Neural cell (in vitro differentiated cells): ENCODE measurements around the gene TRAPPC10. TPM values are rescaled to one million over a fixed set of nuclear protein-coding genes. Genes with fewer than 3 reads are reported as not detected.

Experiments
- H2AFZ ChIP-seq: fragments of 200-600, 300-800 bp; sonication (generic), shearing (Covaris generic); 2 replicates; pipeline ENCODE4 v1.6.0; 2014; ENCODE audit warnings: low read depth, mild to moderate bottlenecking, antibody characterized with exemption, low read length, moderate library complexity
- H3F3A ChIP-seq: fragments of 200-600 bp; shearing (Covaris generic); 2 replicates; pipeline ENCODE4 v1.6.1; 2016; ENCODE audit warnings: mild to moderate bottlenecking, moderate library complexity, mixed read lengths, antibody characterized with exemption, low read length; ENCODE audit not compliant: insufficient read depth, poor library complexity, severe bottlenecking
- H3K27ac ChIP-seq: fragments of 200-600, 300-800 bp; sonication (generic), shearing (Covaris generic); 2 replicates; pipeline ENCODE4 v1.5.1; 2014; ENCODE audit warnings: mild to moderate bottlenecking, low read length, moderate library complexity
- H3K27me3 ChIP-seq: fragments of 300-800, 200-600 bp; sonication (generic), shearing (Covaris generic); 2 replicates; pipeline ENCODE4 v1.6.0; 2014; ENCODE audit warnings: mild to moderate bottlenecking, low read depth, low read length, moderate library complexity; ENCODE audit not compliant: insufficient read depth
- H3K36me3 ChIP-seq: fragments of 300-800, 200-600 bp; sonication (generic), shearing (Covaris generic); 2 replicates; pipeline ENCODE4 v1.5.1; 2014; ENCODE audit warnings: mild to moderate bottlenecking, antibody characterized with exemption, low read length, moderate library complexity; ENCODE audit not compliant: insufficient read depth
- H3K4me2 ChIP-seq: fragments of 300-800, 200-600 bp; sonication (generic), shearing (Covaris generic); 2 replicates; pipeline ENCODE4 v1.6.0; 2014; ENCODE audit warnings: mild to moderate bottlenecking, low read length
- H3K4me3 ChIP-seq: fragments of 300-800, 200-600 bp; sonication (generic), shearing (Covaris generic); 2 replicates; pipeline ENCODE4 v1.5.1; 2014; ENCODE audit warnings: mild to moderate bottlenecking, low read length, moderate library complexity
- H3K79me2 ChIP-seq: fragments of 200-600 bp; shearing (Covaris generic); replicated peaks from 2 replicates; pipeline ENCODE4 v1.6.0; 2014; ENCODE audit warnings: mild to moderate bottlenecking, low read length, moderate library complexity; ENCODE audit not compliant: insufficient read depth
- H3K9ac ChIP-seq: fragments of 300-800, 200-600 bp; sonication (generic), shearing (Covaris generic); 2 replicates; pipeline ENCODE4 v1.6.1; 2016; ENCODE audit warnings: mild to moderate bottlenecking, low read length, mixed read lengths
- H3K9me2 ChIP-seq: fragments of 200-600 bp; shearing (Covaris generic); 2 replicates; pipeline ENCODE4 v1.6.1; 2016; ENCODE audit warnings: mild to moderate bottlenecking, low read length, mixed read lengths; ENCODE audit not compliant: insufficient read depth
- H3K9me3 ChIP-seq: fragments of 200-600, 300-800 bp; sonication (generic), shearing (Covaris generic); 2 replicates; pipeline ENCODE4 v1.6.1; 2016; ENCODE audit warnings: mild to moderate bottlenecking, mixed run types, low read length, moderate library complexity, mixed read lengths
- H4K20me1 ChIP-seq: fragments of 200-600 bp; shearing (Covaris generic); 2 replicates; pipeline ENCODE4 v1.6.1; 2016; ENCODE audit warnings: mild to moderate bottlenecking, mixed run types; ENCODE audit not compliant: insufficient read depth
- CTCF ChIP-seq: fragments of 450-650 bp; IDR thresholded peaks from 2 replicates; pipeline ENCODE4 v1.5.1; 2014; ENCODE audit warnings: antibody characterized with exemption, mild to moderate bottlenecking, moderate library complexity; ENCODE audit not compliant: poor library complexity, severe bottlenecking
- EP300 ChIP-seq: fragments of 450-650 bp; conservative IDR thresholded peaks from 2 replicates; pipeline ENCODE4 v1.6.1; 2014; ENCODE audit warnings: antibody characterized with exemption, mild to moderate bottlenecking, moderate library complexity; ENCODE audit not compliant: poor library complexity, severe bottlenecking
- EZH2 ChIP-seq: fragments of 200-600, 300-800 bp; shearing (Covaris generic), sonication (generic); IDR thresholded peaks from 2 replicates; pipeline ENCODE4 v1.6.1; 2014; ENCODE audit warnings: antibody characterized with exemption, low read length, borderline replicate concordance, mild to moderate bottlenecking; ENCODE audit not compliant: insufficient read depth, poor library complexity, severe bottlenecking
- MXI1 ChIP-seq: fragments of 450-650 bp; conservative IDR thresholded peaks from 2 replicates; pipeline ENCODE4 v1.6.1; 2014; ENCODE audit warnings: antibody characterized with exemption, mild to moderate bottlenecking; ENCODE audit not compliant: poor library complexity, severe bottlenecking
- POLR2AphosphoS5 ChIP-seq: IDR thresholded peaks from 2 replicates; pipeline ENCODE4 v1.6.1; 2012
- RAD21 ChIP-seq: fragments of 450-650 bp; conservative IDR thresholded peaks from 2 replicates; pipeline ENCODE4 v1.6.1; 2014; ENCODE audit warnings: antibody characterized with exemption, mild to moderate bottlenecking, moderate library complexity
- REST ChIP-seq: IDR thresholded peaks from 2 replicates; pipeline ENCODE4 v1.6.1; 2012; ENCODE audit warnings: borderline replicate concordance
- SMC3 ChIP-seq: fragments of 450-650 bp; conservative IDR thresholded peaks from 2 replicates; pipeline ENCODE4 v1.6.1; 2014; ENCODE audit warnings: antibody characterized with exemption, mild to moderate bottlenecking, moderate library complexity; ENCODE audit not compliant: poor library complexity
- TAF1 ChIP-seq: IDR thresholded peaks from 2 replicates; pipeline ENCODE4 v1.6.1; 2012; ENCODE audit warnings: low read depth
- polyA plus RNA-seq: library from polyadenylated mRNA; depleted of rRNA; stranded (reverse); fragments of >200 nt; gene quantifications from 2 replicates; pipeline ENCODE4 v1.2.3, GENCODE V29; 2014

Gene TRAPPC10
- polyA plus RNA-seq, 1 donor from 2014 or later, result 17.8 TPM

DNA sequence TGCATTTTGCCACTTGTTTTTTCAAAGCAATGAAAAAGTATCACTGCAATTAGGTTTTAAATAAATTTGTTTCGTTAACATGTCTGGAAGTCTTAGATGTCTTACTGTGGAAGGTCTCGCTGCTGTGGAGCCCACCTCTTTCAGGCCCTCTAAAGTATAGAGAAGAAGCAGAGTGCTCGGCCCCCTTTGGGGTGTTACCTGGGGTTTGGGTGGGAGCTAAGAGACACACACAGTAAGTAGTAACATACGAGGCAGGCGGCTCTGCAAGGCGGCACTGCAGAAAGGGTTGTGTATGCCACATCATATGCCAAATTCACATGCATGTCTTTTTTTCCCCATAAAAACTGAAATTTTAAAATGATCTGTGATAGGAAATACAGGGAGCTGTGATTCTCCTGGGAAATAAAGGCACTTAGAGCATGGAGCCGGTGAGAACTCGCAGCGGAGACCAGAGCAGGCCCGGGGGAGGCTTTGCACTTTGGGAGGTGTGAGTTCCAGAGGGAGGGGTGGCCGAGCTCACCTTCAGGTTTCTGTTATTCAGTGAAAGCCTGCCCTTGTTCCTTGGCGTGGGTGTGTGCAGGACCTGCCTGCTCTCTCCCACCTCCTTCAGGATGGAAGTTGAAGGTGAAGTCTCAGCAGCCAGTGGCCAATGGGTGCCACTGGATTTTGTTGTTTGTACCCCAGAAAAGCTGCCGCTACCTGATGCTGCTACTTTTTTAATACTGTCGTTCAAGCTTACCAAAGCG lies 59.4 kb downstream of the TRAPPC10 start:
- Histone ChIP-seq H3K9ac (no peak overlapping the region), H3K36me3 (no peaks in the 10 kb centered on the region), H4K20me1 (no peaks in the 10 kb centered on the region), H3K4me3 (no peak overlapping the region), H3K27ac (no peak overlapping the region), H3F3A (no peaks in the 10 kb centered on the region), H3K27me3 (no peaks in the 10 kb centered on the region), H3K79me2 (no peaks in the 10 kb centered on the region), H3K9me2 (no peaks in the 10 kb centered on the region), H2AFZ (no peak overlapping the region), H3K9me3 (no peaks in the 10 kb centered on the region), H3K4me2 (no peak overlapping the region)
- no peak for TF ChIP-seq EZH2
- no peak for TF ChIP-seq REST
- no peak for TF ChIP-seq CTCF
- TF ChIP-seq RAD21, result no peak
- no peak for TF ChIP-seq EP300
- no peak for TF ChIP-seq SMC3
- TF ChIP-seq POLR2AphosphoS5, result no peak
- TF ChIP-seq MXI1, result no peak
- TF ChIP-seq TAF1, result no peak

GRCh38 chr21:44072111-44072510 lies 60.0 kb downstream of the TRAPPC10 start:
- Histone ChIP-seq H3K9me2 (no peaks in the 10 kb centered on the region), H3K4me3 (no peak overlapping the region), H3K79me2 (no peaks in the 10 kb centered on the region), H3K27ac (no peak overlapping the region), H4K20me1 (no peaks in the 10 kb centered on the region), H3K36me3 (no peaks in the 10 kb centered on the region), H3K9me3 (no peaks in the 10 kb centered on the region), H3K27me3 (no peaks in the 10 kb centered on the region), H3K4me2 (no peak overlapping the region), H2AFZ (no peak overlapping the region), H3K9ac (no peak overlapping the region), H3F3A (no peaks in the 10 kb centered on the region)
- no peak for TF ChIP-seq SMC3
- no peak for TF ChIP-seq REST
- TF ChIP-seq EZH2, result no peak
- no peak for TF ChIP-seq MXI1
- no peak for TF ChIP-seq EP300
- TF ChIP-seq POLR2AphosphoS5, result no peak
- TF ChIP-seq CTCF, result no peak
- no peak for TF ChIP-seq RAD21
- TF ChIP-seq TAF1, result no peak
